Measurements from ENCODE around the gene MUS81. TPM values are rescaled to one million over a fixed set of nuclear protein-coding genes. Genes with fewer than 3 reads are reported as not detected.

MUS81 gene, protein sequence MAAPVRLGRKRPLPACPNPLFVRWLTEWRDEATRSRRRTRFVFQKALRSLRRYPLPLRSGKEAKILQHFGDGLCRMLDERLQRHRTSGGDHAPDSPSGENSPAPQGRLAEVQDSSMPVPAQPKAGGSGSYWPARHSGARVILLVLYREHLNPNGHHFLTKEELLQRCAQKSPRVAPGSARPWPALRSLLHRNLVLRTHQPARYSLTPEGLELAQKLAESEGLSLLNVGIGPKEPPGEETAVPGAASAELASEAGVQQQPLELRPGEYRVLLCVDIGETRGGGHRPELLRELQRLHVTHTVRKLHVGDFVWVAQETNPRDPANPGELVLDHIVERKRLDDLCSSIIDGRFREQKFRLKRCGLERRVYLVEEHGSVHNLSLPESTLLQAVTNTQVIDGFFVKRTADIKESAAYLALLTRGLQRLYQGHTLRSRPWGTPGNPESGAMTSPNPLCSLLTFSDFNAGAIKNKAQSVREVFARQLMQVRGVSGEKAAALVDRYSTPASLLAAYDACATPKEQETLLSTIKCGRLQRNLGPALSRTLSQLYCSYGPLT
- 60.0 TPM for polyA plus RNA-seq (2013, experiment 1 of 2)
- 54.2 TPM for polyA plus RNA-seq (2013, experiment 2 of 2)

DNA sequence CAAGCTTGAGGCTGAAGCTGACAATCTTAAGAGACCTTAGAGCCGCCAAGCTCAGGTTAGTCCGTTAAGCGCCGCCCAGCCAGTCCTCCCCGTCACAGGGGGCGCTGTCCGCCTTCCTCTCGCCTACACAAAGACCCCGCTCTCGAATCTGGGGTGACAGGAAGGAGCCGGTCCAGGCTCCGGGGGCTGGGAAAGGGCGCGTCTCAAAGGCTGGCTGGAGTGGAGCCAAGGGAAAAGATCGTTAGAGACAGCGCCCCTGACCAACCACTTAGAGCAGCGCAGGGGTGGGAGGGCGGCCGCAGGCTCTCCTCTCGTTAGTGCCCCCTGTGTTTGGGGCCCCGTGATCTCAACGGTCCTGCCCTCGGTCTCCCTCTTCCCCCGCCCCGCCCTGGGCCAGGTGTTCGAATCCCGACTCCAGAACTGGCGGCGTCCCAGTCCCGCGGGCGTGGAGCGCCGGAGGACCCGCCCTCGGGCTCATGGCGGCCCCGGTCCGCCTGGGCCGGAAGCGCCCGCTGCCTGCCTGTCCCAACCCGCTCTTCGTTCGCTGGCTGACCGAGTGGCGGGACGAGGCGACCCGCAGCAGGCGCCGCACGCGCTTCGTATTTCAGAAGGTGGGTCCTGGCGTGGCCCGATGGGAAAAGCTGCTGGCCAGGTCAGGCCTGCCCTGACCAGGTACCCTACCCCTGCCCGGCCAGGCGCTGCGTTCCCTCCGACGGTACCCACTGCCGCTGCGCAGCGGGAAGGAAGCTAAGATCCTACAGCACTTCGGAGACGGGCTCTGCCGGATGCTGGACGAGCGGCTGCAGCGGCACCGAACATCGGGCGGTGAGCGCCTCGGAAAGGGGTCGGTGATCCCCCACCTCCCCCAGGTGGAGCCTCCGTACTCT lies at the start of gene MUS81:
TSS of gene MUS81 (plus strand) at position 156 of the 887 bp plus-strand sequence. CDS start at position 477, 321 bp downstream.
- H3K9me3 ChIP-seq (ENCODE audit: control insufficient read depth, low read length), result no peaks in the 10 kb centered on the region
- peak within 1 kb of the TSS; percentile 95 for H3K4me3 ChIP-seq (ENCODE audit: extremely low read depth, insufficient read depth, low read length, poor library complexity, severe bottlenecking)
- WGBS, 2 experiments (ENCODE audit: insufficient coverage in 2 of 2), result 0% methylated on average over 70 to 76 of the region's 78 CpGs
- H3K4me1 ChIP-seq (ENCODE audit: control insufficient read depth, insufficient read depth, low read length, poor library complexity, severe bottlenecking), result peaks cover 22% of the 10 kb centered on the region
- peaks cover 54% of the 10 kb centered on the region for H3K36me3 ChIP-seq (ENCODE audit: control insufficient read depth, insufficient read depth, low read length)
- H3K27ac ChIP-seq (ENCODE audit: low read depth, low read length, severe bottlenecking), result peak within 1 kb of the TSS; percentile 94

DNA sequence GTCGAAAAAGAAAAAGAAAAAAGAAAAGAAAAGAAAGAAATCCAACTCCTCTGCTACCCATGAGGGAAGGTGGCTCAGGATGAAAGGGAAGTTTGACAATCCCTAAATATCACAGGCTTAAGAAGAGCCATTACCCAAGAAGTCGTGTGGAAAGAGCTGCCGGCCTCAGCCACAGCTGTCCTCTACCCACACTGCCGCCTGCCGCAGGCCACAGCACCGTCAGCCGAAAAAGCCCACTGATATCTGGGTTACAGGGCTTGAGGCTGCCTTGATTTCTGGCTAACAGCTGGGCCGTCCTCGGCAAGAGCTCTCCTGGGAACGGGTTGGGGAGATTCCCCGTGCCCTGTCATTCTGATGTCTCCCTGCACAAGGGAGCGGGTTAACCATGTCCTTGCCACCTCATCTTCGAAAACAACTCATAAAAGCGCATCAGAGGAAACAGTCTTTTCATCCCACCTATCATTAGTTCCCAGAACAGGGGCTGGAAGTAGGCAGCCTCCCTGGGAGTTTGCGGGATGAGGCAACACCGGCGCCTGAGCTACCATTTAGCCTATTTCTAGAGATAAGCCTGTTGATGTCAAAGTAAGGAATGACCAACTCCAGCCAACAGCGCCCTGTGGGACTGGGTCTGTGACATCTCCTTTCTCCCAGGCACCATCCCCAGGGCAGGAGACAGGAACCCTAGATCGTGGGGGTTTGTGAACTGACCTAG lies 48.3 kb upstream of the MUS81 start:
- Histone ChIP-seq H3K36me3 (ENCODE audit: control insufficient read depth, insufficient read depth, low read length) (no peaks in the 10 kb centered on the region), H3K4me3 (ENCODE audit: extremely low read depth, insufficient read depth, low read length, poor library complexity, severe bottlenecking) (no peak overlapping the region), H3K4me1 (ENCODE audit: control insufficient read depth, insufficient read depth, low read length, poor library complexity, severe bottlenecking) (no peaks in the 10 kb centered on the region), H3K9me3 (ENCODE audit: control insufficient read depth, low read length) (no peaks in the 10 kb centered on the region), H3K27ac (ENCODE audit: low read depth, low read length, severe bottlenecking) (no peak overlapping the region)
- WGBS, 2 experiments (ENCODE audit: insufficient coverage in 2 of 2), result 82 to 87% methylated on average over 13 to 15 of the region's 19 CpGs

DNA sequence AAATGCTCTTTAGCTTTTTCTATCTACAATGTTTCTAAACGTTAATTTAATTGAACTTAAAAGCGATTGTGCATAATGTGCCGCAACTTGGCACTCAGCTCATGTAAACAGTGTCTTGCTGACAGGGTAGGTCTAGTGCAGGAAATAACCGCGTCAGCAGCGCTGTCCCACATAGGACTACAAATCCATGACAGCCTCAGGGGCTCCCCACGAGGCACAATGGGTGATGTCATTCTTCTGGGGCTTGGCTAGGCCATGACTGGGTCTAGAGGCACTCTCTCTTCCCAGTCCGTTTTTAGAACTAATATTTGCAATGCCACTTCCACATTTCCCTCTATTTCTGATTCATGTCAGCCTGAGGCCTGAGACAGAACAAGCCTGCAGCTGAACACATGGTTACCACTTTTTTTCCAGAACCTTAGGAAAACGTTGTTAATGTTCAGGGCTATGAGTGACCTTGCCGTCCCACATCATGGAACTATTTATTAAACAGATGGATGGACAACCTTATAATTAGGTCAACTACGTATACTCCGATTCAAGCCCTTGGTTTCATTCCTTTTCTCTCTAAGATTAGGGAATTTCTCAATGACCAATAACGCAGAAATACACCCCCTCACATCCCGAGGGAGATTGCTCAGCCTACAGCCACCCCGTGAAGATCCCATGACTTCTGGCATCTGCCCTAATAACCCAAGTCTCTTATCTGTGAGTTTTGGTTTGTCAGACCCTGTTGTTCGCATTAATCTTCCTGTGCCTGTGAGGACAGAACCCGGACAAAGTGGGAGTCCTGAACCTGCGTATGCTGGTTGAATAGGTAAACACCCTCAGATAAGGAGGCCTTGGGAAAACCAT lies 45.9 kb upstream of the MUS81 start:
- Histone ChIP-seq H3K9me3 (ENCODE audit: control insufficient read depth, low read length) (no peaks in the 10 kb centered on the region), H3K4me1 (ENCODE audit: control insufficient read depth, insufficient read depth, low read length, poor library complexity, severe bottlenecking) (no peaks in the 10 kb centered on the region), H3K4me3 (ENCODE audit: extremely low read depth, insufficient read depth, low read length, poor library complexity, severe bottlenecking) (no peak overlapping the region), H3K27ac (ENCODE audit: low read depth, low read length, severe bottlenecking) (no peak overlapping the region), H3K36me3 (ENCODE audit: control insufficient read depth, insufficient read depth, low read length) (no peaks in the 10 kb centered on the region)
- 81 to 83% methylated on average over 14 to 16 of the region's 18 CpGs for WGBS, 2 experiments (ENCODE audit: insufficient coverage in 2 of 2)

DNA sequence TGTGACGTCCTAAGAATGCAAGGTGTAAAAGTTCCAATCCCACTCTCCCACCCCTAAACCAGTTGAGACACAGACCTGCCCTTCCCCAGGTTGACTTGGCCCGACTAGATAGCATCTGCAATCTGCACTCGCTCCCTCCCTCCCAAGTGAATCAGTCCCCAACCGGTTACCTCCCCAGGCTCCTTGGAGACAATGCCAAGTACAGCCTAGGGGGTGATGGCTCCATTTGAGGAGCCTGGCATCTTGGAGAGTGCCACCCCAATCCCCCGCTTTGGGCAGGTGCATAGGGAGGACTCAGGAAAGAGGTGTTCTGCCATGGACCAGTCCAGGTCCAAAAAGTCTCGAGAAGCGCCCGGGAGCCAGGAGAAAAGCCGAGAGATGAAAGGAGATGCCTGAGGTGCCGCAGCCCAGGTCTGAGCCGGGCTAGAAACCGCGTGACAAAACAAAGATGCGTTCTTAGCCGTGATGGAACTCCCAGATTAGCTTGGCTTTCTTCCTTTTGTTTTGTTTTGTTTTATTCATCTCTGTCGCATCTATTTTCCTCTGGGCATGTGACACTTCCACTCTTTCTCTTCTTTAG lies 45.2 kb upstream of the MUS81 start:
- Histone ChIP-seq H3K4me1 (ENCODE audit: control insufficient read depth, insufficient read depth, low read length, poor library complexity, severe bottlenecking) (no peaks in the 10 kb centered on the region), H3K4me3 (ENCODE audit: extremely low read depth, insufficient read depth, low read length, poor library complexity, severe bottlenecking) (no peak overlapping the region), H3K36me3 (ENCODE audit: control insufficient read depth, insufficient read depth, low read length) (no peaks in the 10 kb centered on the region), H3K27ac (ENCODE audit: low read depth, low read length, severe bottlenecking) (no peak overlapping the region), H3K9me3 (ENCODE audit: control insufficient read depth, low read length) (no peaks in the 10 kb centered on the region)
- 90 to 95% methylated on average over 14 of the region's 16 CpGs for WGBS, 2 experiments (ENCODE audit: insufficient coverage in 2 of 2)

DNA sequence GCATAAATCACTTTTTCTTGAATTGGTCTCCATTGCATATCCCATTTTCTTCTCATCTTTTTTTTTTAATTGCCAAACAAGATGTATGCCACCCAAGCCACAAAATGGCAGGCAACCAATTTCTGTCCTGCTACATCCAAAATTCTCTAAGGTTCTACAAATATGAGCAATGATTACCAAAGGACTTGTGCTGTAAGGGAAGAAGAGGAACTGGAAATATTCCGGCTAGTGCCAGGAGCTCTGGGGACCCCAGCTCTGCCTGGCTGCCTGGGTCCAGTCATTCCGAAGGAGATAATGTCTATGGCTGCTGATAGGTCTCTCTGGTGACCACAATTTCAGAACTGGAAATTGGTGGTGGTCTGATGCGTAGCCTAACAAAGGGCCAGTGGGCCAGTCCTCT lies 43.5 kb upstream of the MUS81 start:
- Histone ChIP-seq H3K36me3 (ENCODE audit: control insufficient read depth, insufficient read depth, low read length) (no peaks in the 10 kb centered on the region), H3K9me3 (ENCODE audit: control insufficient read depth, low read length) (no peaks in the 10 kb centered on the region), H3K27ac (ENCODE audit: low read depth, low read length, severe bottlenecking) (no peak overlapping the region), H3K4me1 (ENCODE audit: control insufficient read depth, insufficient read depth, low read length, poor library complexity, severe bottlenecking) (no peaks in the 10 kb centered on the region), H3K4me3 (ENCODE audit: extremely low read depth, insufficient read depth, low read length, poor library complexity, severe bottlenecking) (no peak overlapping the region)
- 95 to 100% methylated on average over 3 of the region's 3 CpGs for WGBS, 2 experiments (ENCODE audit: insufficient coverage in 2 of 2)

DNA sequence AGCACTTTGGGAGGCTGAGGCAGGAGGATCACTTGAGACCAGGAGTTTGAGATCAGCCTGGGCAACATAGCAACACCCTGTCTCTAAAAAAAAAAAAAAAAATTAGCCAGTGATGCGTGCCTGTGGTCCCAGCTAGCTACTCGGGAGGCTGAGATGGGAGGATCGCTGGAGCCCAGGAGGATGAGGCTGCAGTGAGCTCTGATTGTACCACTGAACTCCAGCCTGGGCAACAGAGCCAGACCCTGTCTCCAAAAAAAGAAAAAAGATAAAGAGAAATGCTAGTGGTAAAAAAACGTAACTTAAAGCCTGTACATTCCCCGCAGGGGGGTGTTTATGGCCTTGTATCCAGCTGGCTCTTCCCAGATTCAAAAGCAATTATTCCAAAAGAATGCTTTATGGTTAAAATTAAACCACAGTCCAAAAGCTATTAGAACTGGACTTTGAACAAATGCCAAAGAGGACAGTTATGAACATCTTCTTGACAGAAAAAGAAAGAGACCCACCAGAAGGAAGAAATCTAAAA lies 42.9 kb upstream of the MUS81 start:
- H3K36me3 ChIP-seq (ENCODE audit: control insufficient read depth, insufficient read depth, low read length), result no peaks in the 10 kb centered on the region
- H3K9me3 ChIP-seq (ENCODE audit: control insufficient read depth, low read length), result no peaks in the 10 kb centered on the region
- H3K27ac ChIP-seq (ENCODE audit: low read depth, low read length, severe bottlenecking), result no peak overlapping the region
- H3K4me1 ChIP-seq (ENCODE audit: control insufficient read depth, insufficient read depth, low read length, poor library complexity, severe bottlenecking), result no peaks in the 10 kb centered on the region
- 96 to 100% methylated on average over 1 to 4 of the region's 5 CpGs for WGBS, 2 experiments (ENCODE audit: insufficient coverage in 2 of 2)
- H3K4me3 ChIP-seq (ENCODE audit: extremely low read depth, insufficient read depth, low read length, poor library complexity, severe bottlenecking), result peak overlapping the region; percentile 42

DNA sequence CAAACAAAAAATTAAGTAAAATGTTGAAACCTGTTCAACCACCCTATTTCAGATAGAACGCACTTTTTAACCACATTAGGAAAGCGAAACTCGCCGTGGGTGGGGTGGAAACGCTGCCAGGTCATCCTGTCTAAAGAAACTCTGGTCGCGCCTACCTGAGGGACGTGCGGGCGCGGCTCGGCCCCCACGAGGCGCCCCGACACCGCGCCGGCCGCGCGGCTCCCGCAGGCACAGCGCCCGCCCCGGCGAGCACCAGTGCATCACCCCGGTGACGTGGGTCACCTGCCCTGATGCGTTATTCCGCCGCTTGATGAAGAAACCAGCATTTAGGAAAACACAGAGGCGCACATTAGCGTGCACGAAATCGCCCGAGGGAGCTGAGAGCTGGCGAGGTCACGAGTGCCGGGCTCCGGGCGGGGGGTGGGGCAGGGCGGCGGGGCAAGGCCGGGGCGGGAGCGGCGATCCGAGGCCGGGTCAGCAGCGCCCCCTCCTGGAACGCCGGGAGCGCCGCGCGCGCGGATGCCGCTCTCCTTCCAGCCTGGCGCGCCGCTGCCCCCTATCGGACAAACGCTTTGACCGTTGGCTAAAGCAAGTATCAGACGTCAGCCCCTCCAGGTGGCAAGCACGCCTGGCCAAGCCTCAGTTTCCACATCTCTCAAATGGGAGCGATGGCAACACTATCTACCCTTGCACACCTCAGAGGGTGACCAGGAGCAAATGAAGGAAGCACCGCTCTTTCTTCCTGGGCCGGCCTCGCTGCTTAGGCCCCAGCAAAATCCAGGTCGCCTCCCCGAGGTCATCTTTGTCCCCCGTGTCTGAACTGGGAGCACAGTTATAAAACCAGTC lies 42.2 kb upstream of the MUS81 start:
- WGBS, 2 experiments (ENCODE audit: insufficient coverage in 2 of 2), result 4 to 11% methylated on average over 57 to 64 of the region's 74 CpGs
- no peak overlapping the region for H3K27ac ChIP-seq (ENCODE audit: low read depth, low read length, severe bottlenecking)

DNA sequence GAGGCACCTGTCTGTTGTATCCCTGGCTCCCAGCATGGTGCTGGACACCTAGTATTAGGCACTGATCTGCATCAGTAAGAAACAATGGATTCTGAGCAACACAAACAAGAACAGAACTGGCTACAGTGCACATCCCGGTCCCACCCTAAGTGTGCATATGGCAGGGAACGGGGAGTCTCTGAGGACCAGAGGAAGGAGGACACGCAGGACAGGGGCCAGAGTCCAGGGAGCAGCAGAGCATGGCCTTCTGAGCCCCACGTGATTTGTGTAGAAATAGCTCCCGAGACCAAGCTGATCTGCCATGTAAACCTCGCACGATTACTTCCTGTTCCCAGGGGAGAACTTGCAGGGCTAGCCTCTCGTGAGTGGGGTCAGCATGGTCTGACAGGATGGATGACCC lies 39.1 kb upstream of the MUS81 start:
- H3K4me1 ChIP-seq (ENCODE audit: control insufficient read depth, insufficient read depth, low read length, poor library complexity, severe bottlenecking), result no peaks in the 10 kb centered on the region
- no peak overlapping the region for H3K4me3 ChIP-seq (ENCODE audit: extremely low read depth, insufficient read depth, low read length, poor library complexity, severe bottlenecking)
- no peaks in the 10 kb centered on the region for H3K36me3 ChIP-seq (ENCODE audit: control insufficient read depth, insufficient read depth, low read length)
- 81 to 91% methylated on average over 8 of the region's 8 CpGs for WGBS, 2 experiments (ENCODE audit: insufficient coverage in 2 of 2)
- H3K9me3 ChIP-seq (ENCODE audit: control insufficient read depth, low read length), result no peaks in the 10 kb centered on the region
- no peak overlapping the region for H3K27ac ChIP-seq (ENCODE audit: low read depth, low read length, severe bottlenecking)

More for the DNA sequence above, 42.2 kb upstream of the MUS81 start:
- Histone ChIP-seq H3K4me3 (ENCODE audit: extremely low read depth, insufficient read depth, low read length, poor library complexity, severe bottlenecking) (peak overlapping the region; percentile 42), H3K9me3 (ENCODE audit: control insufficient read depth, low read length) (no peaks in the 10 kb centered on the region), H3K36me3 (ENCODE audit: control insufficient read depth, insufficient read depth, low read length) (no peaks in the 10 kb centered on the region), H3K4me1 (ENCODE audit: control insufficient read depth, insufficient read depth, low read length, poor library complexity, severe bottlenecking) (no peaks in the 10 kb centered on the region)
